Prostate gland (tissue), 2 donors: Measurements from ENCODE around the gene SMARCA2.

Experiments
- POLR2A ChIP-seq: fragments of 450-650 bp; IDR thresholded peaks from one replicate; pipeline ENCODE4 v1.6.1; 2016; ENCODE audit warnings: antibody characterized with exemption, mild to moderate bottlenecking
- TF ChIP-seq, protein P1 (sequence below), 4 experiments: fragments of 200-600 bp in 2 of 4; fragments of 450-650 bp in 2 of 4; sonication (generic) in 2 of 4; IDR thresholded peaks; 1 replicate in 3 of 4; 2 replicates in 1 of 4; pipeline ENCODE4 v1.5.1; 2016 to 2019; ENCODE audit warnings: antibody characterized with exemption in 4 of 4, mild to moderate bottlenecking in 2 of 4, moderate library complexity in 2 of 4

DNA sequence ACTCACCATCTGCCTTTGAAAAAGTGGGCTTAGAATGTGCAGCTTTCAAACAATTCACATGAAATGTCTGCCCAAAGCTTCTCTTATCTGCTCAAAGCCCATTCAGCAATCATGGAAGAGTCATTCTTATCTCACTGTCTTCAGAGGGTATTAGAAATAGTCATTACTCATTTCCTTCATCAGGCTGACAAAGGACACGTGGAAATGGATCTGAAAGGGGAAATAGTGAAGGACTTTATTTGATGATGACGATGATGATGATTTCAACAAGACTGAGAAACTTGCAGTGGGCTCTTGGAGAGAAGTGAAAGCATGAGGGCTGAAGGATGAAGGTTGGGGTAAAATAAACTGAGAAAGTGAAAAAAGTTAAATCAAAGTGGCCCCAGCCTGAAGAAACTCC lies 194.3 kb downstream of the SMARCA2 start:
- no peak for TF ChIP-seq POLR2A
- TF ChIP-seq, protein P1, sequence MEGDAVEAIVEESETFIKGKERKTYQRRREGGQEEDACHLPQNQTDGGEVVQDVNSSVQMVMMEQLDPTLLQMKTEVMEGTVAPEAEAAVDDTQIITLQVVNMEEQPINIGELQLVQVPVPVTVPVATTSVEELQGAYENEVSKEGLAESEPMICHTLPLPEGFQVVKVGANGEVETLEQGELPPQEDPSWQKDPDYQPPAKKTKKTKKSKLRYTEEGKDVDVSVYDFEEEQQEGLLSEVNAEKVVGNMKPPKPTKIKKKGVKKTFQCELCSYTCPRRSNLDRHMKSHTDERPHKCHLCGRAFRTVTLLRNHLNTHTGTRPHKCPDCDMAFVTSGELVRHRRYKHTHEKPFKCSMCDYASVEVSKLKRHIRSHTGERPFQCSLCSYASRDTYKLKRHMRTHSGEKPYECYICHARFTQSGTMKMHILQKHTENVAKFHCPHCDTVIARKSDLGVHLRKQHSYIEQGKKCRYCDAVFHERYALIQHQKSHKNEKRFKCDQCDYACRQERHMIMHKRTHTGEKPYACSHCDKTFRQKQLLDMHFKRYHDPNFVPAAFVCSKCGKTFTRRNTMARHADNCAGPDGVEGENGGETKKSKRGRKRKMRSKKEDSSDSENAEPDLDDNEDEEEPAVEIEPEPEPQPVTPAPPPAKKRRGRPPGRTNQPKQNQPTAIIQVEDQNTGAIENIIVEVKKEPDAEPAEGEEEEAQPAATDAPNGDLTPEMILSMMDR (IDR thresholded peaks at IDR 0.05), result no peak
